ENCODE measurements around the gene HSF4. TPM values are rescaled to one million over a fixed set of nuclear protein-coding genes. Genes with fewer than 3 reads are reported as not detected.

Gene HSF4
- total RNA-seq, 1 experiment from 2014 or later = 1.2 TPM

- Histone ChIP-seq H3K14ac (ENCODE audit: insufficient read depth, low read length) (no peak overlapping the region), H3K23ac (ENCODE audit: insufficient read length, low read depth, low read length) (no peak overlapping the region), H2BK120ac (ENCODE audit: low read depth, low read length, poor library complexity, severe bottlenecking) (no peak overlapping the region), H2AFZ (ENCODE audit: low read length) (no peak overlapping the region), H3K4me1 (ENCODE audit: insufficient read depth, low read length) (peaks cover 4% of the 10 kb centered on the region; the same call in 1 of the 2 replicates), H3K79me1 (ENCODE audit: insufficient read depth, low read depth, low read length, poor library complexity, severe bottlenecking) (peaks cover 13% of the 10 kb centered on the region), H3K27ac (ENCODE audit: insufficient read length, low read depth, low read length) (no peak overlapping the region), H3K23me2 (ENCODE audit: insufficient read length, low read depth, low read length, poor library complexity, severe bottlenecking) (peaks cover 17% of the 10 kb centered on the region), H2BK15ac (ENCODE audit: low read depth, low read length) (no peak overlapping the region), H3T11ph (ENCODE audit: low read length) (no peak overlapping the region), H3K4ac (ENCODE audit: low read depth, low read length) (no peak overlapping the region), H3K79me2 (ENCODE audit: insufficient read depth, low read length) (peaks cover 13% of the 10 kb centered on the region; the same call in 1 of the 2 replicates), H3K27me3 (ENCODE audit: insufficient read depth, low read length) (peaks cover 4% of the 10 kb centered on the region), H3K56ac (ENCODE audit: insufficient read length, low read depth, low read length) (no peak overlapping the region), H4K20me1 (ENCODE audit: control insufficient read depth, insufficient read depth, insufficient read length) (no peaks in the 10 kb centered on the region), H4K5ac (ENCODE audit: insufficient read length, low read depth, low read length) (no peak overlapping the region), H2BK20ac (ENCODE audit: low read depth, low read length, poor library complexity, severe bottlenecking) (no peak overlapping the region), H3K4me2 (ENCODE audit: insufficient read depth, insufficient read length, low read length) (no peak overlapping the region), H2BK12ac (ENCODE audit: insufficient read length, low read depth, low read length) (no peak overlapping the region), H2BK5ac (ENCODE audit: insufficient read length, low read length) (no peak overlapping the region), H3K18ac (ENCODE audit: insufficient read length, low read depth, low read length) (no peak overlapping the region), H4K91ac (ENCODE audit: insufficient read length, low read depth, low read length) (no peak overlapping the region), H4K8ac (replicated peaks; ENCODE audit: insufficient read length, low read depth, low read length) (no peak overlapping the region), H3K9me3 (ENCODE audit: control insufficient read depth, low read depth, low read length) (no peaks in the 10 kb centered on the region), H3K9ac (ENCODE audit: extremely low read depth, insufficient read length, low read length) (no peak overlapping the region), H2AK5ac (ENCODE audit: insufficient read length, low read length) (no peak overlapping the region)
- no peaks in the 10 kb centered on the region; a peak in 2 of 5 replicates for H3K9me3 Mint-ChIP-seq
- no peak overlapping the region for H3K27ac Mint-ChIP-seq
- no peak for TF ChIP-seq CTCF (conservative IDR thresholded peaks at IDR 0.05)
- WGBS (ENCODE audit: extremely low coverage, insufficient read length, low lambda C conversion rate) = no CpG with 5 or more reads among the region's 15 CpGs
- no peak overlapping the region for H3K4me3 Mint-ChIP-seq
- peaks cover 29% of the 10 kb centered on the region for H3K27me3 Mint-ChIP-seq (ENCODE audit: low read depth)
- no peak for DNase-seq
- peaks cover 7 to 12% (median 10%) of the 10 kb centered on the region in 3 experiments; a peak in 6 of 7 replicates for H3K36me3 Mint-ChIP-seq (ENCODE audit: insufficient read depth in 1 of 3, low read depth in 3 of 3)
- peaks cover 30 to 41% of the 10 kb centered on the region in 2 experiments for H3K4me1 Mint-ChIP-seq
Measured at GRCh38 chr16:67188798-67189197, 24.3 kb downstream of the HSF4 start.

Measured in H9 (cell line).